HepG2 (cell line): ENCODE data around the gene NLRP6. TPM values are rescaled to one million over a fixed set of nuclear protein-coding genes. Genes with fewer than 3 reads are reported as not detected.
A peak's percentile ranks its signal among the peaks of the same experiment; 100 is the strongest.

ENCODE experiments used
- ATAC-seq: fragments of 200-7000 bp; cut with Tn5 transposase; 3 replicates; pipeline ENCODE4 v1.9.1; 2020; ENCODE audit warnings: mild to moderate bottlenecking, moderate library complexity
- BruUV-seq: library from RNA; stranded (reverse); fragments of 400-500 nt; replicated peaks from 2 replicates; lab custom pipeline; 2021; lab: Mats Ljungman, UMichigan
- CTCF ChIA-PET: fragments of 300-600 bp; formaldehyde crosslinking; extraction: SDS; loops from one replicate; lab custom pipeline; 2021; ENCODE audit warnings: low total read pairs, inconsistent platforms, low intra/inter-chr PET ratio; lab: Yijun Ruan, JAX
- POLR2A ChIA-PET: fragments of 350-600 bp; sonication (Branson Sonifier 250); formaldehyde crosslinking; loops from one replicate; lab custom pipeline; 2020; ENCODE audit warnings: antibody characterized with exemption, inconsistent platforms; lab: Yijun Ruan, JAX
- DNase-seq: peaks from one replicate; pipeline ENCODE4 v3.0.0-alpha.2; 2015; ENCODE audit warnings: low spot score
- FAIRE-seq: peaks from 3 replicates; lab custom pipeline; 2011; peaks lifted over from hg19 to GRCh38; lab: Jason Lieb, UNC
- H2AFZ ChIP-seq: one replicate; pipeline ENCODE4 v1.6.1; 2011; ENCODE audit warnings: low read length, inconsistent platforms
- H3K27ac ChIP-seq: fragments of 300-600 bp; 3 replicates; pipeline ENCODE4 v1.8.0; 2011; ENCODE audit warnings: mixed run types, mild to moderate bottlenecking, mixed read lengths, low read length, inconsistent platforms; ENCODE audit not compliant: insufficient read depth; ENCODE audit errors: extremely low read length
- H3K27me3 ChIP-seq, 2 experiments: fragments of 200-600 bp in 1 of 2; 2 replicates in 1 of 2; 3 replicates in 1 of 2; pipeline versions ENCODE4 v1.6.0 to v1.8.0; 2011; ENCODE audit warnings: low read length in 2 of 2, mild to moderate bottlenecking in 2 of 2, moderate library complexity in 2 of 2, inconsistent platforms in 1 of 2; ENCODE audit not compliant: insufficient read depth in 2 of 2, control insufficient read depth in 1 of 2
- H3K36me3 ChIP-seq, 2 experiments: fragments of 200-600 bp in 1 of 2; replicated peaks in 1 of 2; 2 replicates in 1 of 2; 3 replicates in 1 of 2; pipeline versions ENCODE4 v1.5.1 to v1.8.0; 2011; ENCODE audit warnings: low read length in 2 of 2, inconsistent platforms in 1 of 2; ENCODE audit not compliant: insufficient read depth in 2 of 2, control insufficient read depth in 1 of 2
- H3K4me1 ChIP-seq: 2 replicates; pipeline ENCODE4 v1.5.1; 2012; ENCODE audit warnings: low read length, inconsistent platforms; ENCODE audit not compliant: insufficient read depth
- H3K4me2 ChIP-seq: 2 replicates; pipeline ENCODE4 v1.6.0; 2011; ENCODE audit warnings: low read depth, low read length, inconsistent platforms
- H3K4me3 ChIP-seq, 3 experiments: fragments of 200-600 bp in 1 of 3; sonication (generic), shearing (Covaris generic) in 1 of 3; replicated peaks in 1 of 3; 2 replicates each; pipeline ENCODE4 v1.5.1; 2011 to 2016; ENCODE audit warnings: low read length in 3 of 3, inconsistent platforms in 2 of 3, low read depth in 2 of 3, mild to moderate bottlenecking in 2 of 3, control low read depth in 1 of 3, mixed read lengths in 1 of 3; ENCODE audit not compliant: insufficient read depth in 1 of 3
- H3K79me2 ChIP-seq: one replicate; pipeline ENCODE4 v1.6.1; 2011; ENCODE audit warnings: low read length, inconsistent platforms; ENCODE audit not compliant: insufficient read depth
- H3K9ac ChIP-seq: 2 replicates; pipeline ENCODE4 v1.6.0; 2011; ENCODE audit warnings: mild to moderate bottlenecking, low read depth, low read length, inconsistent platforms; ENCODE audit not compliant: insufficient read depth
- H3K9me3 ChIP-seq: 2 replicates; pipeline ENCODE4 v1.5.1; 2012; ENCODE audit warnings: mild to moderate bottlenecking, low read length
- H4K20me1 ChIP-seq: 2 replicates; pipeline ENCODE4 v1.6.0; 2011; ENCODE audit warnings: inconsistent platforms, mild to moderate bottlenecking, low read length, moderate library complexity; ENCODE audit not compliant: insufficient read depth
- ZNF354B ChIP-seq: sonication (generic); formaldehyde crosslinking; IDR thresholded peaks from 2 replicates; pipeline ENCODE4 v1.8.0; 2022; ENCODE audit warnings: mild to moderate bottlenecking, missing genetic modification reagents
- ZNF556 ChIP-seq: sonication (generic); formaldehyde crosslinking; IDR thresholded peaks from 2 replicates; pipeline ENCODE4 v1.4.0; 2020; ENCODE audit warnings: mild to moderate bottlenecking, missing genetic modification reagents, borderline replicate concordance
- WGBS: methylation state at CpG from one replicate; pipeline ENCODE4 v1.1.6; 2017; ENCODE audit warnings: low lambda C conversion rate; 5-methylcytosine and 5-hydroxymethylcytosine counted together
- in situ Hi-C: cut with HindIII; loops from 2 replicates; pipeline ENCODE4 v1.10.0; 2017; ENCODE audit warnings: low pct_unique_long_range_greater_than_20kb; ENCODE audit not compliant: extremely low pct_ligation_motif_present
- intact Hi-C: fragments of 100-400 bp; cut with micrococcal nuclease; formaldehyde crosslinking; loops from one replicate; pipeline ENCODE4 v1.10.0; 2022; ENCODE audit not compliant: unreplicated experiment
- polyA plus RNA-seq, 8 experiments: library from polyadenylated mRNA; depleted of rRNA in 3 of 8; stranded (reverse) in 7 of 8; unstranded in 1 of 8; fragments of >200 nt; fragmentation: Illumina TruSeq in 4 of 8; extraction: Trizol in 4 of 8; gene quantifications; 2 replicates each; pipeline versions ENCODE4 v1.2.1 to v1.2.3, GENCODE V29; 2011 to 2016; ENCODE audit warnings: low read depth in 4 of 8, missing spikeins in 1 of 8, mixed read lengths in 1 of 8; ENCODE audit not compliant: insufficient read depth in 1 of 8
- small RNA-seq, 3 experiments: library from RNA; depleted of rRNA; stranded (forward); fragments of <200 nt; gene quantifications; one replicate each; pipeline ENCODE3, GENCODE V24; 2012; ENCODE audit warnings: low read depth in 2 of 3, low replicate concordance in 1 of 3; ENCODE audit not compliant: insufficient read length in 3 of 3, insufficient read depth in 2 of 3
- total RNA-seq, 5 experiments: library from RNA; depleted of rRNA; stranded (reverse); fragments of >200 nt; fragmentation: Illumina TruSeq; extraction: Trizol; gene quantifications; 2 replicates each; pipeline ENCODE4 v1.2.3, GENCODE V29; 2016; ENCODE audit warnings: low read depth in 1 of 5
- TF ChIP-seq, protein P1 (sequence below): sonication (generic); formaldehyde crosslinking; IDR thresholded peaks from 2 replicates; pipeline ENCODE4 v1.8.0; 2022; ENCODE audit warnings: missing genetic modification reagents, mild to moderate bottlenecking, borderline replicate concordance

NLRP6 gene
- total and polyA plus RNA-seq, 2 of the 13 experiments (the other 11 are each of a cell fraction or from before 2014, with no cell fraction given), result not detected

DNA sequence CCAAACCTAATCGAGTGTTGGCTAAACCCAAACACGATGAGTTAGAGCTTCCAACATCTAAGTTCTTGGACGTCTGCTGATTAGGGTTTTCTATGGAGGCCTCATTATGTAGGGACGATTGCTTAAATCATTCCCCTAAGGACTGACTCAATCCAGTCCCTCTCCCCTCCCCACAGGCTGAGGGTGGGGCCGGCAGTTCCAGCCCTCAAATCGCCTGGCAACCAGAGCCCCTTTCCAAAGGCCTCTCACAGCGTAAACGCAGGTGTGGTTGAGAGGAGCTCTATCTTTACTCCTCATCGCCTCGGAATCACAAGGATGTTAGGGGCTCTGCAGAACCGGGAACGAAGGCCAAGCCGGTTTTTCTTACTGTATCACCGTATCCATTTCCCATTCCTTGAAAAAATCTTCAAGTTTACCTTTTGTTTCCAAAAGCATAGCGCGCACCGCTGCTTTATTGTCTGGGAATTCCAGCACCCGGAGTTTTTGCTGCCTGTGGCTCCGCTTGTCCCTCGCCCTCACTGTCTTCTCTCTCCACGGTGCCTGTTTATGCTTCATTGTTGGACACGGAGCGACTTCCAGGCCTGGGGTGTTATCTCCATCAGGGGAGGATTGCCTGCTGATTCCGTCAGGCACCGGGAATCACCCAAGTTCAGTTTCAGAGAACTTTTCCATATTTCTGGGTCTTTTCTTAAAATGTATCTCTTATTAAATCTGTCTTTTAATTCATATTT is 56.2 kb downstream of the NLRP6 start:
- ATAC-seq, result no peak
- no peak for TF ChIP-seq ZNF556 (CRISPR knock-in tag)
- no peak for TF ChIP-seq ZNF354B (CRISPR knock-in tag)
- TF ChIP-seq, protein P1, sequence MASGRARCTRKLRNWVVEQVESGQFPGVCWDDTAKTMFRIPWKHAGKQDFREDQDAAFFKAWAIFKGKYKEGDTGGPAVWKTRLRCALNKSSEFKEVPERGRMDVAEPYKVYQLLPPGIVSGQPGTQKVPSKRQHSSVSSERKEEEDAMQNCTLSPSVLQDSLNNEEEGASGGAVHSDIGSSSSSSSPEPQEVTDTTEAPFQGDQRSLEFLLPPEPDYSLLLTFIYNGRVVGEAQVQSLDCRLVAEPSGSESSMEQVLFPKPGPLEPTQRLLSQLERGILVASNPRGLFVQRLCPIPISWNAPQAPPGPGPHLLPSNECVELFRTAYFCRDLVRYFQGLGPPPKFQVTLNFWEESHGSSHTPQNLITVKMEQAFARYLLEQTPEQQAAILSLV, result no peak
- in situ Hi-C loops, result no loop called here
- peaks cover 0 to 13% of the 10 kb centered on the region in 2 experiments; a peak in 3 of 5 replicates for H3K27me3 ChIP-seq
- H3K9ac ChIP-seq, result no peak overlapping the region
- no peak for DNase-seq
- FAIRE-seq, result no peak
- H3K79me2 ChIP-seq, result no peaks in the 10 kb centered on the region
- no peaks in the 10 kb centered on the region for H3K9me3 ChIP-seq
- intact Hi-C loops, result no loop called here
- H3K4me3 ChIP-seq, result no peak overlapping the region
- peaks cover 34% of the 10 kb centered on the region for H3K4me1 ChIP-seq
- H2AFZ ChIP-seq, result peak overlapping the region; percentile 78
- H3K36me3 ChIP-seq, result no peaks in the 10 kb centered on the region
- no TSS peak for BruUV-seq
- POLR2A ChIA-PET, result interaction anchor here (1.0 kb wide), 1 partner anchor 19 kb away, joined by 4 read pairs; no protein-coding TSS in a partner anchor
- no peak overlapping the region for H3K4me2 ChIP-seq
- CTCF ChIA-PET, result no interaction called here
- no peaks in the 10 kb centered on the region for H4K20me1 ChIP-seq
- 64% methylated on average over 23 of the region's 25 CpGs for WGBS
- H3K27ac ChIP-seq, result no peak overlapping the region

Small RNA genes lying within 50 kb of the gene (small RNA-seq; reads per million reads assigned to genes)
- gene AC136475.6, result 0 reads per million in 3 experiments

Other genes starting within 250 kb of the NLRP6 start
- not detected in 2 replicates for gene SCGB1C1, start 85.3 kb upstream of the NLRP6 start, total RNA-seq (2016; rRNA removed; fragmentation: Illumina TruSeq; extraction: Trizol)
- gene SCGB1C1, start 85.3 kb upstream of the NLRP6 start, polyA plus RNA-seq (2011; rRNA removed), result not detected in 2 replicates
- gene BET1L, start 71.0 kb upstream of the NLRP6 start, total RNA-seq (2016; rRNA removed; fragmentation: Illumina TruSeq; extraction: Trizol), result 26.2 and 27.3 TPM in 2 replicates
- gene BET1L, start 71.0 kb upstream of the NLRP6 start, polyA plus RNA-seq (2011; rRNA removed), result 59.6 and 62.3 TPM in 2 replicates
- gene RIC8A, start 70.7 kb upstream of the NLRP6 start, total RNA-seq (2016; rRNA removed; fragmentation: Illumina TruSeq; extraction: Trizol), result 62.1 and 65.0 TPM in 2 replicates
- gene RIC8A, start 70.7 kb upstream of the NLRP6 start, polyA plus RNA-seq (2011; rRNA removed), result 63.8 and 84.3 TPM in 2 replicates
- 12.9 and 15.1 TPM in 2 replicates for gene SIRT3, start 42.1 kb upstream of the NLRP6 start, total RNA-seq (2016; rRNA removed; fragmentation: Illumina TruSeq; extraction: Trizol)
- gene SIRT3, start 42.1 kb upstream of the NLRP6 start, polyA plus RNA-seq (2011; rRNA removed), result 18.2 and 19.0 TPM in 2 replicates
- gene PSMD13, start 41.4 kb upstream of the NLRP6 start, total RNA-seq (2016; rRNA removed; fragmentation: Illumina TruSeq; extraction: Trizol), result 117 and 172 TPM in 2 replicates
- gene PSMD13, start 41.4 kb upstream of the NLRP6 start, polyA plus RNA-seq (2011; rRNA removed), result 78.5 and 83.0 TPM in 2 replicates
- gene PGGHG, start 10.7 kb downstream of the NLRP6 start, total RNA-seq (2016; rRNA removed; fragmentation: Illumina TruSeq; extraction: Trizol), result 1.5 and 5.9 TPM in 2 replicates
- 14.8 and 17.4 TPM in 2 replicates for gene PGGHG, start 10.7 kb downstream of the NLRP6 start, polyA plus RNA-seq (2011; rRNA removed)
- gene IFITM5, start 21.1 kb downstream of the NLRP6 start, total RNA-seq (2016; rRNA removed; fragmentation: Illumina TruSeq; extraction: Trizol), result not detected in 2 replicates
- gene IFITM5, start 21.1 kb downstream of the NLRP6 start, polyA plus RNA-seq (2011; rRNA removed), result not detected in 2 replicates
- 10.4 and 13.8 TPM in 2 replicates for gene IFITM2, start 29.4 kb downstream of the NLRP6 start, total RNA-seq (2016; rRNA removed; fragmentation: Illumina TruSeq; extraction: Trizol)
- 267 and 289 TPM in 2 replicates for gene IFITM2, start 29.4 kb downstream of the NLRP6 start, polyA plus RNA-seq (2011; rRNA removed)
- 0.38 TPM in 1 of 2 replicates, not detected in the other for gene IFITM1, start 35.6 kb downstream of the NLRP6 start, total RNA-seq (2016; rRNA removed; fragmentation: Illumina TruSeq; extraction: Trizol)
- gene IFITM1, start 35.6 kb downstream of the NLRP6 start, polyA plus RNA-seq (2011; rRNA removed), result 11.1 and 18.7 TPM in 2 replicates
- gene IFITM3, start 42.5 kb downstream of the NLRP6 start, total RNA-seq (2016; rRNA removed; fragmentation: Illumina TruSeq; extraction: Trizol), result 30.0 and 52.6 TPM in 2 replicates
- 163 and 182 TPM in 2 replicates for gene IFITM3, start 42.5 kb downstream of the NLRP6 start, polyA plus RNA-seq (2011; rRNA removed)
- 24.8 and 50.1 TPM in 2 replicates for gene B4GALNT4, start 91.1 kb downstream of the NLRP6 start, total RNA-seq (2016; rRNA removed; fragmentation: Illumina TruSeq; extraction: Trizol)
- gene B4GALNT4, start 91.1 kb downstream of the NLRP6 start, polyA plus RNA-seq (2011; rRNA removed), result 30.5 and 34.4 TPM in 2 replicates
- gene PKP3, start 115.8 kb downstream of the NLRP6 start, total RNA-seq (2016; rRNA removed; fragmentation: Illumina TruSeq; extraction: Trizol), result 21.1 and 28.7 TPM in 2 replicates
- gene PKP3, start 115.8 kb downstream of the NLRP6 start, polyA plus RNA-seq (2011; rRNA removed), result 18.0 and 25.1 TPM in 2 replicates
- gene SIGIRR, start 136.6 kb downstream of the NLRP6 start, total RNA-seq (2016; rRNA removed; fragmentation: Illumina TruSeq; extraction: Trizol), result 0.80 and 2.1 TPM in 2 replicates
- 1.2 and 2.1 TPM in 2 replicates for gene SIGIRR, start 136.6 kb downstream of the NLRP6 start, polyA plus RNA-seq (2011; rRNA removed)
- gene ANO9, start 163.6 kb downstream of the NLRP6 start, total RNA-seq (2016; rRNA removed; fragmentation: Illumina TruSeq; extraction: Trizol), result 1.5 and 8.9 TPM in 2 replicates
- 14.3 and 19.9 TPM in 2 replicates for gene ANO9, start 163.6 kb downstream of the NLRP6 start, polyA plus RNA-seq (2011; rRNA removed)
- 11.3 and 21.7 TPM in 2 replicates for gene PTDSS2, start 171.9 kb downstream of the NLRP6 start, total RNA-seq (2016; rRNA removed; fragmentation: Illumina TruSeq; extraction: Trizol)
- 26.4 and 37.6 TPM in 2 replicates for gene PTDSS2, start 171.9 kb downstream of the NLRP6 start, polyA plus RNA-seq (2011; rRNA removed)
- gene RNH1, start 228.8 kb downstream of the NLRP6 start, total RNA-seq (2016; rRNA removed; fragmentation: Illumina TruSeq; extraction: Trizol), result 74.1 and 81.3 TPM in 2 replicates
- 36.0 and 51.4 TPM in 2 replicates for gene RNH1, start 228.8 kb downstream of the NLRP6 start, polyA plus RNA-seq (2011; rRNA removed)